ENCODE measurements around the gene PLXDC1. TPM values are rescaled to one million over a fixed set of nuclear protein-coding genes. Genes with fewer than 3 reads are reported as not detected.

PLXDC1 gene
- total and polyA plus RNA-seq, 2 of the 8 experiments (the other 6 are each of a cell fraction or from before 2014, with no cell fraction given), result 4.1 to 14.6 TPM

- no peak for TF ChIP-seq CHD7 (IDR thresholded peaks at IDR 0.05; ENCODE audit: insufficient replicate concordance, low read length)
- no peak for TF ChIP-seq RBBP5 (IDR thresholded peaks at IDR 0.05; ENCODE audit: borderline replicate concordance, low read depth, low read length)
- no peak for TF ChIP-seq EGR1 (IDR thresholded peaks at IDR 0.05; ENCODE audit: borderline replicate concordance, low read depth, low read length)
- no peak for TF ChIP-seq SIRT6 (IDR thresholded peaks at IDR 0.05; ENCODE audit: low read length)
Measured at GRCh38 chr17:39069114-39069756, 82.2 kb downstream of the PLXDC1 start (continued).

All from H1 (cell line).